H9 (cell line): ENCODE results near the gene NTRK3. TPM values are rescaled to one million over a fixed set of nuclear protein-coding genes. Genes with fewer than 3 reads are reported as not detected.

Source experiments
- DNase-seq: peaks from one replicate; pipeline ENCODE4 v3.0.0-alpha.2; 2017
- H2AFZ ChIP-seq: one replicate; pipeline ENCODE4 v1.6.1; 2013; ENCODE audit warnings: mild to moderate bottlenecking, low read length, control low read depth, moderate library complexity
- H2AK5ac ChIP-seq: 2 replicates; pipeline ENCODE4 v1.6.1; 2013; ENCODE audit warnings: low read length, control low read depth, mixed read lengths; ENCODE audit not compliant: insufficient read length
- H2BK120ac ChIP-seq: one replicate; pipeline ENCODE4 v1.6.1; 2013; ENCODE audit warnings: low read depth, mild to moderate bottlenecking, low read length, control low read depth, inconsistent platforms; ENCODE audit not compliant: poor library complexity, severe bottlenecking
- H2BK12ac ChIP-seq: 2 replicates; pipeline ENCODE4 v1.6.1; 2013; ENCODE audit warnings: low read length, control low read depth, mixed read lengths, low read depth; ENCODE audit not compliant: insufficient read length
- H2BK15ac ChIP-seq: 2 replicates; pipeline ENCODE4 v1.6.1; 2013; ENCODE audit warnings: low read depth, low read length, control low read depth
- H2BK20ac ChIP-seq: one replicate; pipeline ENCODE4 v1.6.1; 2013; ENCODE audit warnings: low read depth, mild to moderate bottlenecking, low read length, control low read depth, inconsistent platforms; ENCODE audit not compliant: poor library complexity, severe bottlenecking
- H2BK5ac ChIP-seq: 2 replicates; pipeline ENCODE4 v1.6.1; 2013; ENCODE audit warnings: low read length, control low read depth, mixed read lengths; ENCODE audit not compliant: insufficient read length
- H3K14ac ChIP-seq: 2 replicates; pipeline ENCODE4 v1.6.1; 2013; ENCODE audit warnings: low read length, control low read depth; ENCODE audit not compliant: insufficient read depth
- H3K18ac ChIP-seq: 2 replicates; pipeline ENCODE4 v1.6.1; 2013; ENCODE audit warnings: low read depth, mild to moderate bottlenecking, mixed read lengths, low read length, control low read depth; ENCODE audit not compliant: insufficient read length
- H3K23ac ChIP-seq: 2 replicates; pipeline ENCODE4 v1.6.1; 2013; ENCODE audit warnings: low read length, control low read depth, mixed read lengths, low read depth; ENCODE audit not compliant: insufficient read length
- H3K23me2 ChIP-seq: 2 replicates; pipeline ENCODE4 v1.6.1; 2013; ENCODE audit warnings: low read depth, mild to moderate bottlenecking, mixed read lengths, low read length, control low read depth; ENCODE audit not compliant: insufficient read length, poor library complexity, severe bottlenecking
- H3K27ac ChIP-seq: 2 replicates; pipeline ENCODE4 v1.5.1; 2013; ENCODE audit warnings: low read length, control low read depth, mixed read lengths, low read depth; ENCODE audit not compliant: insufficient read length
- H3K27me3 ChIP-seq: 2 replicates; pipeline ENCODE4 v1.6.1; 2013; ENCODE audit warnings: low read length, control low read depth, inconsistent platforms; ENCODE audit not compliant: insufficient read depth
- H3K4ac ChIP-seq: 2 replicates; pipeline ENCODE4 v1.6.1; 2013; ENCODE audit warnings: low read depth, mild to moderate bottlenecking, control low read depth, inconsistent platforms, low read length, moderate library complexity
- H3K4me1 ChIP-seq: 2 replicates; pipeline ENCODE4 v1.6.1; 2013; ENCODE audit warnings: low read length, control low read depth, inconsistent platforms; ENCODE audit not compliant: insufficient read depth
- H3K4me2 ChIP-seq: 2 replicates; pipeline ENCODE4 v1.6.1; 2013; ENCODE audit warnings: low read length, control low read depth, mixed read lengths; ENCODE audit not compliant: insufficient read length, insufficient read depth
- H3K56ac ChIP-seq: 2 replicates; pipeline ENCODE4 v1.6.1; 2013; ENCODE audit warnings: low read depth, mild to moderate bottlenecking, mixed read lengths, low read length, control low read depth; ENCODE audit not compliant: insufficient read length
- H3K79me1 ChIP-seq: 2 replicates; pipeline ENCODE4 v1.6.1; 2013; ENCODE audit warnings: low read depth, mild to moderate bottlenecking, moderate library complexity, low read length, control low read depth, inconsistent platforms; ENCODE audit not compliant: insufficient read depth, poor library complexity, severe bottlenecking
- H3K79me2 ChIP-seq: 2 replicates; pipeline ENCODE4 v1.6.1; 2013; ENCODE audit warnings: low read length, control low read depth, inconsistent platforms; ENCODE audit not compliant: insufficient read depth
- H3K9ac ChIP-seq: 2 replicates; pipeline ENCODE4 v1.6.1; 2013; ENCODE audit warnings: low read length, control low read depth, mixed read lengths; ENCODE audit not compliant: insufficient read length; ENCODE audit errors: extremely low read depth
- H3K9me3 ChIP-seq: one replicate; pipeline ENCODE4 v1.6.1; 2013; ENCODE audit warnings: low read depth, low read length, inconsistent platforms; ENCODE audit not compliant: control insufficient read depth
- H3T11ph ChIP-seq: one replicate; pipeline ENCODE4 v1.6.1; 2013; ENCODE audit warnings: mild to moderate bottlenecking, low read length, control low read depth, inconsistent platforms
- H4K20me1 ChIP-seq: one replicate; pipeline ENCODE4 v1.6.1; 2013; ENCODE audit not compliant: control insufficient read depth, insufficient read length, insufficient read depth
- H4K5ac ChIP-seq: 2 replicates; pipeline ENCODE4 v1.6.1; 2013; ENCODE audit warnings: low read depth, mild to moderate bottlenecking, mixed read lengths, low read length, control low read depth; ENCODE audit not compliant: insufficient read length
- H4K8ac ChIP-seq: replicated peaks from 2 replicates; pipeline ENCODE4 v1.6.1; 2013; ENCODE audit warnings: low read length, control low read depth, mixed read lengths, low read depth; ENCODE audit not compliant: insufficient read length
- H4K91ac ChIP-seq: 2 replicates; pipeline ENCODE4 v1.6.1; 2013; ENCODE audit warnings: low read depth, mild to moderate bottlenecking, moderate library complexity, mixed read lengths, low read length, control low read depth; ENCODE audit not compliant: insufficient read length
- H3K27ac Mint-ChIP-seq, 3 experiments: 2 replicates in 2 of 3; 3 replicates in 1 of 3; pipeline ENCODE4 v1.8.0; 2020 to 2021; ENCODE audit warnings: mixed read lengths in 3 of 3, mild to moderate bottlenecking in 1 of 3, moderate library complexity in 1 of 3
- H3K27me3 Mint-ChIP-seq: 2 replicates; pipeline ENCODE4 v1.8.0; 2021; ENCODE audit warnings: low read depth, mild to moderate bottlenecking, moderate library complexity, mixed read lengths
- H3K36me3 Mint-ChIP-seq, 3 experiments: 2 replicates in 2 of 3; 3 replicates in 1 of 3; pipeline ENCODE4 v1.8.0; 2020 to 2021; ENCODE audit warnings: low read depth in 3 of 3, mixed read lengths in 3 of 3; ENCODE audit not compliant: insufficient read depth in 1 of 3
- H3K4me1 Mint-ChIP-seq, 2 experiments: 2 replicates each; pipeline ENCODE4 v1.8.0; 2020; ENCODE audit warnings: mixed read lengths in 2 of 2
- H3K4me3 Mint-ChIP-seq, 2 experiments: 2 replicates in 1 of 2; 3 replicates in 1 of 2; pipeline ENCODE4 v1.8.0; 2020 to 2021; ENCODE audit warnings: mild to moderate bottlenecking in 2 of 2, mixed read lengths in 2 of 2, moderate library complexity in 1 of 2
- H3K9me3 Mint-ChIP-seq, 2 experiments: 2 replicates in 1 of 2; 3 replicates in 1 of 2; pipeline ENCODE4 v1.8.0; 2020; ENCODE audit warnings: mild to moderate bottlenecking in 2 of 2, mixed read lengths in 2 of 2, moderate library complexity in 1 of 2
- CTCF ChIP-seq: fragments of 200-600 bp; sonication (generic); conservative IDR thresholded peaks from 3 replicates; pipeline ENCODE4 v1.8.0; 2021; ENCODE audit warnings: antibody characterized with exemption, mild to moderate bottlenecking
- WGBS: extraction: QIAGEN DNeasy Blood & Tissue Kit; methylation state at CpG from one replicate; pipeline ENCODE4 v1.1.7; 2013; ENCODE audit warnings: missing lambda C conversion rate, low lambda C conversion rate, mixed read lengths; ENCODE audit not compliant: insufficient read length; ENCODE audit errors: extremely low coverage; 5-methylcytosine and 5-hydroxymethylcytosine counted together
- total RNA-seq: library from RNA; stranded (reverse); gene quantifications from 2 replicates; pipeline ENCODE4 v1.2.1, GENCODE V29; 2021

The NTRK3 gene
- total RNA-seq, 1 experiment from 2014 or later, result 2.5 TPM

GRCh38 chr15:87919064-87919463 is 337.5 kb downstream of the NTRK3 start:
- Mint-ChIP-seq H3K9me3 (no peaks in the 10 kb centered on the region), H3K4me1 (no peaks in the 10 kb centered on the region), H3K36me3 (no peaks in the 10 kb centered on the region), H3K27me3 (peaks cover 4% of the 10 kb centered on the region), H3K27ac (no peak overlapping the region), H3K4me3 (no peak overlapping the region)
- H3K56ac ChIP-seq, result no peak overlapping the region
- no peak overlapping the region for H3K9ac ChIP-seq
- no CpG with 5 or more reads among the region's 3 CpGs for WGBS
- no peak overlapping the region for H2BK120ac ChIP-seq
- DNase-seq, result no peak
- no peak overlapping the region for H3K27ac ChIP-seq
- no peak overlapping the region for H3K4me2 ChIP-seq
- no peaks in the 10 kb centered on the region for H3K9me3 ChIP-seq
- H3K4me1 ChIP-seq, result no peaks in the 10 kb centered on the region
- no peaks in the 10 kb centered on the region for H3K79me1 ChIP-seq
- H4K5ac ChIP-seq, result no peak overlapping the region
- no peaks in the 10 kb centered on the region for H4K20me1 ChIP-seq
- H3K4ac ChIP-seq, result no peak overlapping the region
- no peaks in the 10 kb centered on the region for H3K27me3 ChIP-seq
- no peak overlapping the region for H2BK5ac ChIP-seq
- H2AK5ac ChIP-seq, result no peak overlapping the region
- H3K79me2 ChIP-seq, result no peaks in the 10 kb centered on the region
- no peak overlapping the region for H3K18ac ChIP-seq
- H2BK20ac ChIP-seq, result no peak overlapping the region
- no peak overlapping the region for H4K8ac ChIP-seq
- no peak for TF ChIP-seq CTCF
- H2BK12ac ChIP-seq, result no peak overlapping the region
- no peak overlapping the region for H3K23ac ChIP-seq
- no peak overlapping the region for H3T11ph ChIP-seq
- H4K91ac ChIP-seq, result no peak overlapping the region
- no peak overlapping the region for H2AFZ ChIP-seq
- H3K23me2 ChIP-seq, result no peaks in the 10 kb centered on the region
- H3K14ac ChIP-seq, result no peak overlapping the region
- no peak overlapping the region for H2BK15ac ChIP-seq
